DOHH2 (cell line): Measurements from ENCODE around the gene HEPACAM2.

Experiments
- CTCF ChIP-seq: fragments of 200-600 bp; sonication (generic); IDR thresholded peaks from one replicate; pipeline ENCODE4 v1.5.1; 2014; ENCODE audit warnings: antibody characterized with exemption, mild to moderate bottlenecking, low read depth, low read length; ENCODE audit not compliant: poor library complexity, severe bottlenecking
- EZH2phosphoT487 ChIP-seq: fragments of 200-600 bp; sonication (generic); IDR thresholded peaks from 2 replicates; pipeline ENCODE4 v1.6.1; 2017; ENCODE audit warnings: borderline replicate concordance, mild to moderate bottlenecking, antibody characterized with exemption, low read length, moderate library complexity, mixed read lengths

GRCh38 chr7:93239824-93240223 is 13.6 kb upstream of the HEPACAM2 start:
- TF ChIP-seq CTCF: no peak
- no peak for TF ChIP-seq EZH2phosphoT487
